Suppressor macrophage treated with lipopolysaccharide for 4 hours (primary cell): ENCODE measurements around the gene THADA.
"Not testable (repeated sequence)": the region's sequence is repeated elsewhere in the genome, so short reads cannot be mapped to it uniquely, and the experiment has no call there.

Experiments
- DNase-seq: peaks from one replicate; pipeline ENCODE4 v3.0.0-alpha.2; 2020

Gene THADA

GRCh38 chr2:43540021-43540779 lies 55.6 kb downstream of the THADA start:
- DNase-seq = peak; percentile 96

GRCh38 chr2:43539436-43539835 lies 56.4 kb downstream of the THADA start:
- peak; percentile 28 for DNase-seq

- no peak for DNase-seq
These were observed 57.7 kb downstream of the THADA start for GRCh38 chr2:43538034-43538670.

GRCh38 chr2:43537137-43537536 lies 58.7 kb downstream of the THADA start:
- peak; percentile 88 for DNase-seq

GRCh38 chr2:43534569-43534968 lies 61.3 kb downstream of the THADA start:
- DNase-seq = no peak

- not testable (repeated sequence) for DNase-seq
These were observed 63.3 kb downstream of the THADA start for GRCh38 chr2:43532572-43532971.

GRCh38 chr2:43531251-43531650 lies 64.6 kb downstream of the THADA start:
- DNase-seq = no peak

GRCh38 chr2:43526994-43527393 lies 68.8 kb downstream of the THADA start:
- no peak for DNase-seq

GRCh38 chr2:43525506-43525905 lies 70.3 kb downstream of the THADA start:
- DNase-seq = no peak

GRCh38 chr2:43524177-43524965 lies 71.5 kb downstream of the THADA start:
- no peak for DNase-seq

GRCh38 chr2:43522177-43522576 lies 73.7 kb downstream of the THADA start:
- no peak for DNase-seq

GRCh38 chr2:43521568-43521967 lies 74.3 kb downstream of the THADA start:
- no peak for DNase-seq

GRCh38 chr2:43520919-43521318 lies 74.9 kb downstream of the THADA start:
- DNase-seq = no peak

- peak; percentile 66 for DNase-seq
These were observed 76.1 kb downstream of the THADA start for GRCh38 chr2:43519643-43520221.

- DNase-seq = no peak
These were observed 77.1 kb downstream of the THADA start for GRCh38 chr2:43518718-43519117.

GRCh38 chr2:43518181-43518580 lies 77.7 kb downstream of the THADA start:
- DNase-seq = no peak

GRCh38 chr2:43515807-43516497 lies 79.9 kb downstream of the THADA start:
- peak; percentile 29 for DNase-seq

GRCh38 chr2:43515248-43515647 lies 80.6 kb downstream of the THADA start:
- no peak for DNase-seq

- no peak for DNase-seq
These were observed 82.0 kb downstream of the THADA start for GRCh38 chr2:43513796-43514195.

- no peak for DNase-seq
These were observed 82.6 kb downstream of the THADA start for GRCh38 chr2:43513216-43513615.

- no peak for DNase-seq
These were observed 84.6 kb downstream of the THADA start for GRCh38 chr2:43511199-43511598.

GRCh38 chr2:43509886-43510285 lies 86.0 kb downstream of the THADA start:
- DNase-seq = no peak

- no peak for DNase-seq
These were observed 87.6 kb downstream of the THADA start for GRCh38 chr2:43508209-43508608.
